Parathyroid adenoma (tissue), 2 donors: Measurements from ENCODE around the gene PARP8.

Source experiments
- H2AFZ ChIP-seq: fragments of 300-600 bp; sonication (generic); one replicate; pipeline ENCODE4 v1.7.0; 2017; ENCODE audit warnings: antibody characterized with exemption, mild to moderate bottlenecking
- H3K27ac ChIP-seq: fragments of 300-600 bp; sonication (generic); one replicate; pipeline ENCODE4 v1.7.0; 2017
- H3K27me3 ChIP-seq: fragments of 300-600 bp; sonication (generic); one replicate; pipeline ENCODE4 v1.7.0; 2017; ENCODE audit warnings: low read length; ENCODE audit not compliant: control insufficient read depth, insufficient read depth
- H3K36me3 ChIP-seq: fragments of 300-600 bp; sonication (generic); one replicate; pipeline ENCODE4 v1.7.0; 2017; ENCODE audit warnings: low read length; ENCODE audit not compliant: control insufficient read depth, insufficient read depth
- H3K4me1 ChIP-seq: fragments of 300-600 bp; sonication (generic); one replicate; pipeline ENCODE4 v1.7.0; 2017; ENCODE audit warnings: control low read depth
- H3K4me2 ChIP-seq: fragments of 300-600 bp; sonication (generic); one replicate; pipeline ENCODE4 v1.7.0; 2017; ENCODE audit warnings: low read length
- H3K4me3 ChIP-seq: fragments of 300-600 bp; sonication (generic); one replicate; pipeline ENCODE4 v1.7.0; 2017; ENCODE audit warnings: low read depth, low read length
- H3K79me2 ChIP-seq: fragments of 300-600 bp; sonication (generic); one replicate; pipeline ENCODE4 v1.7.0; 2017; ENCODE audit warnings: control low read depth
- H3K9ac ChIP-seq: fragments of 300-600 bp; sonication (generic); one replicate; pipeline ENCODE4 v1.7.0; 2017; ENCODE audit warnings: mild to moderate bottlenecking
- H3K9me3 ChIP-seq: fragments of 300-600 bp; sonication (generic); one replicate; pipeline ENCODE4 v1.7.0; 2017; ENCODE audit warnings: low read length; ENCODE audit not compliant: control insufficient read depth
- CTCF ChIP-seq: fragments of 300-600 bp; sonication (generic); IDR thresholded peaks from one replicate; pipeline ENCODE4 v1.7.0; 2017; ENCODE audit warnings: antibody characterized with exemption, mild to moderate bottlenecking
- donor health status: primary hyperparathyroidism.

PARP8 gene

GRCh38 chr5:50873595-50874277, 207.3 kb downstream of the PARP8 start:
- no peak overlapping the region for H3K27ac ChIP-seq
- no peaks in the 10 kb centered on the region for H3K36me3 ChIP-seq
- H3K9ac ChIP-seq: no peak overlapping the region
- H3K4me3 ChIP-seq: no peak overlapping the region
- H3K4me2 ChIP-seq: no peak overlapping the region
- H2AFZ ChIP-seq: no peak overlapping the region
- H3K27me3 ChIP-seq: no peaks in the 10 kb centered on the region
- no peaks in the 10 kb centered on the region for H3K79me2 ChIP-seq
- TF ChIP-seq CTCF: no peak
- H3K9me3 ChIP-seq: no peaks in the 10 kb centered on the region
- no peaks in the 10 kb centered on the region for H3K4me1 ChIP-seq

- no peak for TF ChIP-seq CTCF
These were observed 208.0 kb downstream of the PARP8 start for GRCh38 chr5:50874306-50875001.

GRCh38 chr5:50875002-50875344, 208.5 kb downstream of the PARP8 start:
- H3K27me3 ChIP-seq: no peaks in the 10 kb centered on the region
- H3K9me3 ChIP-seq: no peaks in the 10 kb centered on the region
- no peak overlapping the region for H3K4me3 ChIP-seq

More at GRCh38 chr5:50874306-50875001, 208.0 kb downstream of the PARP8 start:
- Histone ChIP-seq H2AFZ (no peak overlapping the region), H3K79me2 (no peaks in the 10 kb centered on the region), H3K27me3 (no peaks in the 10 kb centered on the region), H3K4me2 (no peak overlapping the region), H3K9ac (no peak overlapping the region), H3K4me1 (no peaks in the 10 kb centered on the region), H3K9me3 (no peaks in the 10 kb centered on the region), H3K27ac (no peak overlapping the region), H3K36me3 (no peaks in the 10 kb centered on the region), H3K4me3 (no peak overlapping the region)

GRCh38 chr5:50878470-50878869, 212.0 kb downstream of the PARP8 start:
- Histone ChIP-seq H3K4me1 (no peaks in the 10 kb centered on the region), H3K36me3 (no peaks in the 10 kb centered on the region), H3K9me3 (no peaks in the 10 kb centered on the region), H3K79me2 (no peaks in the 10 kb centered on the region), H3K4me3 (no peak overlapping the region), H3K4me2 (no peak overlapping the region), H3K9ac (no peak overlapping the region), H3K27ac (no peak overlapping the region), H3K27me3 (no peaks in the 10 kb centered on the region), H2AFZ (no peak overlapping the region)
- TF ChIP-seq CTCF: no peak

More at GRCh38 chr5:50875002-50875344, 208.5 kb downstream of the PARP8 start:
- no peak overlapping the region for H3K9ac ChIP-seq
- H3K4me1 ChIP-seq: no peaks in the 10 kb centered on the region
- no peak overlapping the region for H2AFZ ChIP-seq
- H3K36me3 ChIP-seq: no peaks in the 10 kb centered on the region
- H3K4me2 ChIP-seq: no peak overlapping the region
- H3K79me2 ChIP-seq: no peaks in the 10 kb centered on the region
- TF ChIP-seq CTCF: no peak
- H3K27ac ChIP-seq: no peak overlapping the region
